ENCODE measurements around the gene MIF4GD.

Gene MIF4GD

DNA sequence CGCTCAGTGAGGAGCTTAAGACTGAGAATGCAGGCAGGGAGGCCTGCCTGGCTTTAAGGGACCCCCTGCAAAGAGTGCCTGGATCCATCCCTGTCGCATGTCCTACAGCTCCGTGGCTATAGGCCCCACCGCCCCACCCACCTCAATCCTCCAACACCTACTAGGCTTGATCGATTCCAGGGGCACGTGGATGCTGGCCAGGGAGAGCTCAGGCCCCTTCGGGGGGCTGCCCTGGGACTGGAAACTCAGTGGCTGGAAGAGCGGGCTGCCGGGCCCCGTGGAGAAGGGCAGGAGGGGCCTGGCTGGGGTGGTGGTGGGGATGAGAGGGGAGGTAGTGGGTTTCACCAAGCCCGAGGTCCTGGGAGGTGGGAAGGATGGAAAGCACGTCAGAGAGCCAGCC lies 31.8 kb downstream of the MIF4GD start:
- DNase-seq (ENCODE audit: low read depth) = no peak
- TF ChIP-seq, protein P1, sequence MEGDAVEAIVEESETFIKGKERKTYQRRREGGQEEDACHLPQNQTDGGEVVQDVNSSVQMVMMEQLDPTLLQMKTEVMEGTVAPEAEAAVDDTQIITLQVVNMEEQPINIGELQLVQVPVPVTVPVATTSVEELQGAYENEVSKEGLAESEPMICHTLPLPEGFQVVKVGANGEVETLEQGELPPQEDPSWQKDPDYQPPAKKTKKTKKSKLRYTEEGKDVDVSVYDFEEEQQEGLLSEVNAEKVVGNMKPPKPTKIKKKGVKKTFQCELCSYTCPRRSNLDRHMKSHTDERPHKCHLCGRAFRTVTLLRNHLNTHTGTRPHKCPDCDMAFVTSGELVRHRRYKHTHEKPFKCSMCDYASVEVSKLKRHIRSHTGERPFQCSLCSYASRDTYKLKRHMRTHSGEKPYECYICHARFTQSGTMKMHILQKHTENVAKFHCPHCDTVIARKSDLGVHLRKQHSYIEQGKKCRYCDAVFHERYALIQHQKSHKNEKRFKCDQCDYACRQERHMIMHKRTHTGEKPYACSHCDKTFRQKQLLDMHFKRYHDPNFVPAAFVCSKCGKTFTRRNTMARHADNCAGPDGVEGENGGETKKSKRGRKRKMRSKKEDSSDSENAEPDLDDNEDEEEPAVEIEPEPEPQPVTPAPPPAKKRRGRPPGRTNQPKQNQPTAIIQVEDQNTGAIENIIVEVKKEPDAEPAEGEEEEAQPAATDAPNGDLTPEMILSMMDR (conservative IDR thresholded peaks at IDR 0.05; ENCODE audit: low read depth, low read length) = no peak
- no peak overlapping the region for H3K4me3 ChIP-seq (ENCODE audit: low read depth, low read length)

DNA sequence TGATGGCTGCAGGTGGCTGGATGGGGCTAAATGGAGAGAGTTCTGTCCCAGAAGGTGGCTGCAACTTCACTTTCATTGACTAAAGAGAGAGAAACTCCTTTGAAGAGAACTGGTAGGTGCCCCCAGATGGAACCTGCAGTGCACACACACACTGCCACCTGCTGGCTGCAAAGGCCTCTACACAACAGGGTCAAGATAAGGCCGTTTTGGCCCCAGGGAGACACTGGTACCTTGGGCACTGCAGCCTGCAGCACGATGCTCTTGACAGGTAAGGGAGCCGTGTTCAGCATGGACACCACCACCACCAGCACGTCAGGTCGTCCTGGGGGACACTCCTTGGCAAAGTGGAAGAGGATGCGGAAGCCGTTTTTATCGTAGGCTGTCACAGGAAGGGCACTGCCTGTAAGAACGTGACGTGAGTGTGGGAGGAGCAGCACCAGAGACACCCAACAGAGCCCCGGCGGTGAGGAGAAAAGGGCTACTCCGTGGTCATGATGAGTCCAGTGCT lies 32.3 kb downstream of the MIF4GD start:
- H3K4me3 ChIP-seq (ENCODE audit: low read depth, low read length) = no peak overlapping the region
- TF ChIP-seq, protein P1 (conservative IDR thresholded peaks at IDR 0.05; ENCODE audit: low read depth, low read length) = peak; percentile 90
- DNase-seq (ENCODE audit: low read depth) = peak; percentile 85

DNA sequence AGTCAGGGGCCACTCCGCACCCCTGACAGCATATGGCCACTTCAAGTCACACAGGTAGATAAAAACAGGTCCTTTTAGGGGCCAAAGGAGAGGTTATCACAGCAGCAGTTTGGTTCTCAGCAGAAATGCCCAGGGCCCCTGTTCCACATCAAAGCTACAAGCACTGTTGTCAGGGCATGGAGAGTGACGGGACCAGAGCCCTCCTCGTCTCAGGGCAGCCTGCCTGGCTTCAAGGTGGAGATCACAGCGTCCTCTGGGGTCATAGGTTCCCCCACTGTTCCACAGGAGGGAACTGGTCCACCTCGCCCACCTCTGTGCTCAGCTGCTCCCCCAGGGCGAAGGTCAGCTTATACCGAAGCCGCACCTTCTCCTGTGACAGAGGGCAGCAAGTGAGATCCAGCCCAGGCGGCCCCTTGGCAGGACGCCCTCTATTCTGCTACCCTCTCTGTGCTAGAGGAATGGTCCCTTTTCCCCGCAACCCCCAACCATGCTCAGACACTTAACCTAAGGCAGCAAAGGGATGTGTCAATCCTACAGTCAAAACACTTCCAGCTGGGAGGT lies 32.9 kb downstream of the MIF4GD start:
- TF ChIP-seq, protein P1 (conservative IDR thresholded peaks at IDR 0.05; ENCODE audit: low read depth, low read length) = no peak
- no peak for DNase-seq (ENCODE audit: low read depth)
- H3K4me3 ChIP-seq (ENCODE audit: low read depth, low read length) = no peak overlapping the region

DNA sequence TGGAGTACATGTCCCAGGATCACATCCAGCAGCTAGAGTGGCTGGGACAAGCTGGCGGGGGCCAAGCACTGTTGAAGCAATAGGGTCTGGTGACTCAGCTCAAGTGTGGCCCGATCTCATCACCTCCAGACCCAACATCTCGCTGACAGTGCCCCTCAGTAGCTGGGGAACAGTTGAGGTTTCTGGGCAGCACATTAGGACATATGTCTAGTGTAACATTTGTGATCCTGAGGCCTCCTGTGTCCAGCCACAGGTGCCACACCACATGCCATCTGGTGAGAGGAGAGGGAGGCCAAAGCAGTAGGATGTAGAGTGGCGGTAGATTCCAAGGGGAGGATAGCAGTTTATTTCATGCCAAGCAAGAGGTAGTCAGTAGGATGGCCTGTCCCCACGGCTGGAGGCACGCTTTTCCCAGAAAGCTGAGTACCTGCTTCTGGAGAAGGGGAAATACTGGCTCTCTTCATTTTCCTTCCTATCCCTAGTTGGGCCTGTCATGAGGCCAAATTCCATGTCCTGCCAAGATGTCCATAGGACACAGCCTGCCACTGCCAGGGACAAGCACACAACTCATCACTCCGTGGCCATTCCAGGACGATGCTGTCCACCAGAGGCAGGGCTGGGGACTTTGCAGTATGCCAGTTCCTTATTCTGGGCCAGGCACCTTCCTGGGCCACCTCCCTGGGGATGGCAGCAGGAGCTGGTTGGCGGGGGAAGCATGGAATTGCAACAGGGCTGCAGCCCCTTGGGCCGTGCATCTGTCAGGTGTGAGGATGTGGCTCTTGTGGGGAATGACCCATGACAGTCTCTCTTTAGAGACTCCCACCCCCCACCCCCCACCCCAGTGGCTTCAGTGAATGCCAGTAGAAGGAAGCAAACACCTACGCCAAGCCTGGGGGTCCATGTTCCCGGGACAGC lies 33.7 kb downstream of the MIF4GD start:
- DNase-seq (ENCODE audit: low read depth) = no peak
- no peak overlapping the region for H3K4me3 ChIP-seq (ENCODE audit: low read depth, low read length)
- TF ChIP-seq, protein P1 (conservative IDR thresholded peaks at IDR 0.05; ENCODE audit: low read depth, low read length) = no peak

DNA sequence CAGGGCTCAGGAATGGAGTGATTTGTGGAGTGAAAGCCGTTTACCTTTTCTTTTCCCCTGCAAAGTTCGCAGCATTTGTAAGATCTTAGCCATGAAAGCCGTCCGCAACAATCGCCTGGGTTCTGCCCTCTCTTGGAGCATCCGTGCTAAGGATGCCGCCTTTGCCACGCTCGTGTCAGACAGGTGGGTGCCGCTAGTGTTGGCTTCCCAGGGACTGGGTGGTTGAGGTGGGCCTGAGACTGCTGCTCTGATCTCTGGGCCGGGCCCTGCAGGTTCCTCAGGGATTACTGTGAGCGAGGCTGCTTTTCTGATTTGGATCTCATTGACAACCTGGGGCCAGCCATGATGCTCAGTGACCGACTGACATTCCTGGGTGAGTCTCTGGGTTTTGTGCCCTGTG lies 38.2 kb downstream of the MIF4GD start:
- TF ChIP-seq, protein P1 (conservative IDR thresholded peaks at IDR 0.05; ENCODE audit: low read depth, low read length) = no peak
- H3K4me3 ChIP-seq (ENCODE audit: low read depth, low read length) = no peak overlapping the region
- DNase-seq (ENCODE audit: low read depth) = no peak

DNA sequence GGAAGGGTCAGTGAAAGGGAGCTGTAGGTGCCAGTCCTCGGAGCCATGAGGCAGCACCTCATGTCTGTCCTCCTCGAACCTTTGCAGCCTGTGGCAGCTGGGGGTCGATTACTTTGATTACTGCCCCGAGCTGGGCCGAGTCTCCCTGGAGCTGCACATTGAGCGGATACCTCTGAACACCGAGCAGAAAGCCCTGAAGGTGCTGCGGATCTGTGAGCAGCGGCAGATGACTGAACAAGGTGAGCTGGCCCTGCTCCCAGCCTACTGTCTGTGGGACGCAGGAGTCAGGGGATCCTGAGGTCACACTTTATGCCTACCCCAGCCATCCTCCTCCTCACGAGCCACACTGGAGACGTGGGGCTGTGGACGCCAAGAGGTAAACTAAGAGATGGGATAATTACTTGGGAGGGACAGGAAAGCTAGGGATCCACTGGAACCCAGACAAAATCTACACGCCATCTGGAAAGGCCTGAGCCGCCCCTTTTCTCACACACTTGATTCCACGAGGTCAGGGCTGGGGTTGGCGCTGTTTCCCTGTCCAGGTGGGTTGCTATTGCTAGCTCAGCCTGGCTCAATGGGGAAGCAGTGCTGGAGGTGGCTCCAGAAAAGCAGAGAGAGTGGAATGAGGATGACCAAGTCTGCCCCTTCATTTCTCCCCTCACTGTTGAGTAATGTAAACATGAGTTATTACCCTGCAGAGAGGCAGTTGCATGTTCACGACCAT lies 39.1 kb downstream of the MIF4GD start:
- no peak overlapping the region for H3K4me3 ChIP-seq (ENCODE audit: low read depth, low read length)
- TF ChIP-seq, protein P1 (conservative IDR thresholded peaks at IDR 0.05; ENCODE audit: low read depth, low read length) = no peak
- DNase-seq (ENCODE audit: low read depth) = no peak

Data from choroid plexus epithelial cell (primary cell).